Stimulated activated CD4-positive, alpha-beta T cell treated with anti-CD3 and anti-CD28 coated beads, Interleukin-2, amount 100 ng/mL, for 48 hours (primary cell): ENCODE results near the gene ANO2.

Source experiments
- DNase-seq, 2 donors: peaks; one replicate each; pipeline ENCODE4 v3.0.0-alpha.2; 2020

ANO2 gene

DNA sequence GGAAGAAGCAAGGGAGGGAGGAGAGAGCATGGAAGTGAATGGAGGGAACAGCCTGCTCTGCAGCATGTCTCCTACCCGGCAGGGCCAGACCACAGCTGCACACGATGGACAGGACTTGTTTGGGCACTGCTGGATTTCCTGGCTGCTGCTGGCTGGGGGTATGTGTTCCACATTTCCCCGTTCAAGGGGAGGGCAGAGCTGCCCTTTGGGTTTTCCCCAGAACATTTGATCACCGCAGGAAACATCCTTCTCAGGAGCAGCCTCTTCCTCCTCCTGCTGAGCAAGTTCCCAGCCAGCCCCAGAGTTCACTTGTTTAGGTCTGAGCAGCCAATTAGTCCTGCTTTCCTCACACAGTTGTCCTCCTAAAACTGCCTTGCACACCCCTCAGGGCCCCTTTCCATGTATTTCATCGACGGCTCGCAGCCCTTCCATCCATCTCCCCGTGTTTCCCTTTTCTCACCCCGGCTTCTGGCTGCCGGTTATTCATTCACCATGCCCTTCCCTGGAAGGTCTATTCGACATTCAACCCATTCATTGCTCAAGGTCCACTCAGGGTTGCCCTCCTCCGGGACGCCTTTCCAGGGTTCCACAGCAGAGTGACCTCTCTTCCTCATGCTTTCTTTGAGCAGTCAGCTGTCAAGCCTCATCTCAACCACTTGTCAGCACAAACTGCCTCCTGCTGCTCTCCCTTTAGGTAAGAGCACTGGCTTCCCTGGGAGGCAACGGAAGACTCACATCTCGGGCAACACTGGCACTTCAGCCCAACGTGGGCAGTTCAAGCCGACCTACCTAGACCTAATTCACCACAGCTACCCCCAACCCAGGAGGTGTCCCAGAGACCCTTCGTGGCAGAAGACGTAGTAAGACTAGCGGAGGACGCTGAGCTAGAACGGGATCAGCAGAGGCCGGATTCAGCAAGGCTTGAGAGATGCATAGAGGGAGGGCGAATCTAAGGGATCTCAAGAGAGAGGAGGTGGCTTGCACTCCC lies 20.1 kb upstream of the ANO2 start:
- no peak for DNase-seq

DNA sequence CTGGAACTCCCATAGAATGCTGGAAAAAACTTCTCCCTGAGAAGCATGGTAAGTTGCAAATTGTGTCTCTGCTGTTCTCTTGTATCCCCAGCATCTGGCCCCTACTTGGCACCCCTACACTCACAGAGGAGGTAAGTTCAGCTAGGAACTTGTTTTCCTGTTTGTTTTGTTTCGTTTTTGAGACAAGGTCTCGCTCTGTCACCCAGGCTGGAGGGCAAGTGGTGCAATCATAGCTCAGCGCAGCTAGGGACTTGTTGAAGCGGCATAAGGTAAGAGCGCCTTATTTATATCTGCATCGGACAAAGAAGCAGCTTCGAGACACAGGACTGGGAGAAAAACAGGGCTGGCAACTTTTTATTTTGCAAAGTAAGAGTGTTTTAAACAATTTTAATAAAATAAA lies 18.5 kb upstream of the ANO2 start:
- DNase-seq, result no peak

DNA sequence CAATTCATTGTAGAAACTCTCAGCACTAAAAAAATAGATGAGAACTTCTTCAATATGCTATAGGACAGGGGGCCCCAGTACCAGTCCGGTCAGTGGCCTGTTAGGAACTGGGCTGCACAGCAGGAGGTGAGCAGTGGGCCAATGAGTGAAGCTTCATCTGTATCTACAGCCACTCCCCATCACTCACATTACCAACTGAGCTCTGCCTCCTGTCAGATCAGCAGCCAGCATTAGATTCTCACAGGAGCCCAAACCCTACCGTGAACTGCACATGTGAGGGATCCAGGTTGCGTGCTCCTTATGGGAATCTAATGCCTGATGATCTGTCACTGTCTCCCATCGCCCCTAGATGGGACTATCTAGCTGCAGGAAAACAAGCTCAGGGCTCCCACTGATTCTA lies 15.7 kb upstream of the ANO2 start:
- no peak for DNase-seq

DNA sequence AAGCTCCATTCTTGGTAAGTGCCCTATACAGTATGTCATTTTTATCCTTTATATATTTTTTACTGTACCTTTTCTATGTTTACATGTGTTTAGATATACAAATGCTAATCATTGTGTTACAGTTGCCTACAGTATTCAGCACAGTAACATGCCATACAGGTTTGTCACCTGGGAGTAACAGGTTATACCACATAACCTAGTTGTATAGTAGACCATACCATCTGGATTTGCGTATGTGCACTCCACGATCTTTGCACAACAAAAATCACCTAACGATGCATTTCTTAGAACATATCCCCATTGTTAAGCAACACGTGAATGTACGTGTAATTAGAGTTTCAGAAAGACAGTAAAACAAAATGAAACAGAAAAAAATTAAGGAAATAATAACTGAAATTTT lies 11.9 kb upstream of the ANO2 start:
- DNase-seq, result no peak

DNA sequence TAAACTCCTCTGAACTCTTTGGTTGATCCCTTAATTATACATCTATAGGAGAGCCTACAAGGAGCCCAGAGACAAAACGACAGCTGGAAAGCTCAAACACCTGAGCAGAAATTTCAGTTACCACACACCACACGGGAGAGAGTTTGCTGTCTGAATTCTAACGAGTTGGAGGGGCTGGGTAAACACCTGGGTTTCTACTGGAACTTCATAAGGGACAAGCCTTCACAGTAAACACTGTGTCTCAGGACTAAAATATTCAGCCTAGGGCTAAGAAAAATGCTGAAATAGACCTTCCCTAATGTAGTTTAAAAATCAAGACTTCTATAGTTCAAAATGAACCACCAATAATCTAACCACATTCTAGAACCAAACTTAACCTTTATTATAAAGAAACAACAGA lies 9.6 kb upstream of the ANO2 start:
- no peak for DNase-seq

DNA sequence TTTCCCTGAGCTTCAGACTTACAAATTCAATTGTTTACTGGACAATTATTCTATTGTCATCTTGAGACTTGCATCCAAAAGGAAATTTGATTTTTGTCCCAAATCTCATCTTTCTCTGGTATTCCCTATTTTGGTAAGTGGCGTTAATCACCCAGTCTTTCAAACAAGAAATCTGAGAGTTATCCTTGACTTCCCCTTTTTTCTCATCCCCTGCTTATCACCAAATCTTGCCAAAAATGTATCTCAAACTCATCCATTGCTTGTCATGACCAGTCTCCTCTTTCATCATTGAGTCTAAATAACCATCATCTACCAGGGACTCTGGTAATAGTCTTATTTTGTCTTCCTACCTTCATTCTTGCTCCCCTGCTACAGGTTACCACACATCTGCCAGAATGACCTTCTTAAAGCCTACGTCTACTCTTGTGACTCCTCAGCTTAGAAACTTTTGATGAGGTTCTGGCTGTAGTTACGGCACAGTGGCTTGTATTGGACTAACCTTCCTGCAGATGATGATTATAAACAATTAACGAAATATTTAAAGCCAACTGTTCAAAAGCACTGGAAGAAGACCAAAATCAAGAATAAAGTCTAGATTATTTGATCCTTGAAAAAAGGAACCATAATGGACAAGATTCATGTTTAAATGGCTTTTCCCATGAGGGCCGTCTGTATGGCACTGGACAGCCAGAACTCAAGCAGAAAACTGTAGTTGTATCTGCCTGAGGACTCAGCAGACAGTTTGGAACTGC lies 9.0 kb upstream of the ANO2 start:
- no peak for DNase-seq

DNA sequence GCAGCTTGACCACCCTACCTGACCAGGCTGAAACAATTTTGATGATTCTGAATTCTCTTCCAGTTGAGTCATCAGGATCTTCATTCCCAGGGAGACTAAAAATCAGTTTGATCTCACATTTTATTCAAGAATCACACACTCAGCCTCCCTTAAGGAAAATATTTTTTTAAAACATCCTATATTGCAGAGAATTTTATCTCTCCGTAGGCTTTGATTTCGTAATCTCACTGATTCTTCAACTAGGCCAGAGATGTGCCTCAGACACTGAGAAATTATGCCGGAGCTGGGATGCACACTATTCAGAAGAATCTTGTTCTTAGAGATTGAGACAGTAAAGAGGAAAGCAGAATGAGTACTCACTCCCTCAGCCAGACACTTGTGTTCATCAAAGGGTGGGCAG lies 7.0 kb upstream of the ANO2 start:
- no peak for DNase-seq

DNA sequence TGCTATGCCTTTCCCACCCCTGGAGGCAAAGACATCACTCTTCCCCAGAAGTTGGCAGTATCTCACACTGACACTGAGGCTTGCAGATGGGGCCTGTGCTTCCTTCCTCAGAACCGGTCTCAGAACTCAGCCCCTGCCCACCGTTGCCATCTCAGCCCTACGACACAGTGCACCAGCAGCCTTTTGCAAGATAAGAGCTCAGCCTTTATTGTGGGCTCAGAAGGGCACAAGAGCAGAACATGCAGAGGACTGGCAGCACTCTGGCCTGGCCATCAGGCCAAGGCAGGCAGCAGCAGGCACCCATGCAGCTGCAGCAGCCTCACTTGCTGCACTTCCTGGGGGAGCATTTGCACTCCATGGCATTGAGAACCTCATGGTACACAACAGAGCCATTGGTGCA lies 3.6 kb upstream of the ANO2 start:
- no peak for DNase-seq

DNA sequence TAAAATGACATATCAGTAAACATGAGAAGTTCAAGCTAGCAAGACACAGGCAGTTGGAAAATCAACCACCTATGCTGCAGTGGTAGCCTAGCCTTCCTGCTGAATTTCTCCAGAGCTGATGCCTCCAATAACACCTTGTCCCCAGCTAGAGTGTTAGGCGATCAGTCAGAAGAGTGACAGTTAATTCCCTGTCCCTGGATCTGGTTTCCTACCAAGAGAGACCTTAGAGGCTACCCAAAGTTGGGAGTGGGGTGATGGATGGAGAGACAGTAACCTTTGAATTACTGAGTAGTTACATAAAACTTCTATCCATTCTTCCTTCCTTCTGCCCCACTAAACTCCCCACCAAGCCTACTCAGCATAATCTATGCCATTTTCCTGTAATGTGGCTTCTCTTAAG lies 1.9 kb upstream of the ANO2 start:
- DNase-seq, result no peak

DNA sequence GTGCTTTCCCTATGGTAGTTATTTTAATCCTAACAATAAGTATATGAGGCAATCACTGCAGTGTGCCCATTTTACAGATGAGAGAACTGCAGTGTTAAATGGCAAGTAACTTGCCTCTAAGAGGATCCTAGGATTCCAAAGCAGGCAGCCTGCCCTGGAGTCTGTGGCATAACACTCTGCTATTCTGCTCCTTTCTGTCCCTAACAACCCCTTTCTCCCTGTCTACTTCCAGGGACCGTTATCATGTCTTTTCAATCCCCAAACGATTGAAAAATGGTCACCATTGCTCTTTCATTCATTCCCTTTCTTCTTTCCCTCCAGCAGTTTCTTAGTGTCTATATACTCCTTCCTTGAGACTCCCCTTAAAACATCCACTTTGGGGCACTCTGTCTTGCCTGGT lies 1.3 kb upstream of the ANO2 start:
- no peak for DNase-seq

DNA sequence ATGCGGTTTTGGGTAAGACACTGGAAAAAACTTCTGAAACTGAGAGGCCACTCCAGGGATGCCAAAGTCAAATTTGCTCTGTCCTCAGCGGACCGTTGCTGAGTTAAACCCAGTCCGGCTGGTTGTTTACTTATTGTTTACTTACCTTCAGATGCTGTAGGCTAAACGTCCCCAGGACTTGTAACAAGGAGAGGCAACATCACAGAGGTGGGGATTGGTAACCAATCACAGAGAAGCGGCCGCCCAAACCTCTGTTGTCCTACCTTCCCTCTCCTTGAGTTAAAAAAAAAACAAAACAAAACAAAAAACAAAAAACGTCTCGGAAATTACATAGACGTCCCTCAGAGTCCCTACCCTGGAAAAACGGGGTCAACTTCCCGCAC lies 380 bp downstream of the ANO2 start:
- DNase-seq, result no peak

DNA sequence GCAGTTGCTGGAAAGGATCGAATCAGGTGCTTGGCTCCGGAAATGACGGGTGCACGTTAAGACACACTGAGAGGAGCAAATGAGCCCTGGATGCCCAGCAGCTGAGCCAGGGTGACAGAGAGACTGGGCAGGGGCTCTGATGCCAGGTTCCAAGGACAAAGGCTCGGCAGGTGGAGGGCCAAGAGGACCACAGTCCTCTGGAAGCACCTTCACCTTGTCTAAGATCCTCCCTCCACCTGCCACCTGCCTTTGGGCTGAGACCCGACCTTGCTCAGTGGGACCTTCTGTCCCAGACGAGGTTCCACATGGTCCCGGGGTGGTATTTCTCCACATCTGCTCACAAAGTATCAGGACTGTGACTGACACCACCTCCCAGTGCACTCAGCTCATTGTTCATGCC lies 1.0 kb downstream of the ANO2 start:
- no peak for DNase-seq

DNA sequence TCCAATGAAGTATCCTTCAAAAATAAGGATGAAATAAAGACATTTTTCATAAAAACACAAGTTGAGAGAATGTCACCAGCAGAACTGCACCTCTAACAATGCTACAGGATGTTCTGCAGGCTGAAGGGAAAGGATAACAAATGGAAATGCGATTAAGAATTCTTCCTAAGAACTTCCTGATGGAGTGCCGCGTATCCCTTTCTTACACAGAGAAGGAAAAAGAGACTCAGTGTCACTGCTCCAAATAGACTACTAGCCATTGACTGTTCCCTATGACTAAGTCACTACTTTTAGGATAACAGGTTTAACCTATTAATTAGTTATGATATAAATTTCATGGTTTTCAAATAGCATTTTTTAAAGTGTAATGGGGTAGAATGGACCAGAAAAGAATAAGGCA lies 3.2 kb downstream of the ANO2 start:
- no peak for DNase-seq

DNA sequence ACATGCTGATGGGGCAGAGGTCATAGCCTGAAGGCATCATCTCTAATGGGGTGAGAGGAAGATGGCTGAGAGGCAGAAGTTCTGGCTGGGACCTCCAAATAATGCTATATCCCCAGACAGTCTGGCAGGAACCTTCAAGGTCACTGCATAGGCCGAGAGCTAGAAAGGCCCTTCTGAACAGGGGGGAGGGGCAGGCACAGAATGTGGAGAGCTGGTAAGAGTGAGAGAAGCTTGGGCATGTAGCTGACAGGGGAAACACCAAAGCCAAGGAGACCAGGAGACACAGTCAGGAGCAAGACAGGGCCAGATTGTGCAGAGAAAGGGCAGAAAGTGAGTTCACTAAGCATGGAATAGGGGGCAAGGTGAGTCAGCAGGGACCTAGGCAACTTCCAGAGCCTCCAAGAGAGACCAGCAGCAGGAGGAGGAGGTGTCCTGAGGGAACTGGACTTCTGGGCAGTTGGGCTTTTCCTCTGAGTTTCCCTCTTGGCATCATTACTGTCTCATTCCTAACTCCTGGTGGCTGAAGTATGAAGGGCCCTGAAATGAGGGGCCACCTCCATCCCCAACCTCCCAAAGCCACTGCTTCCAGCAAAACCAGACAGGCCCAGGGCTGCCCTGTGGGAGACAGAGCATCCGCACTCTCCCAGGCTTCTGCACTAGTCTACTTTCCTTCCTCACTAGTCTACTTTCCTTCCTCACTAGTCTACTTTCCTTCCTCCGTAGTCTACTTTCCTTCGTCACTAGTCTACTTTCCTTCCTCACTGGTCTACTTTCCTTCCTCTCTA lies 17.1 kb downstream of the ANO2 start:
- DNase-seq, result no peak

DNA sequence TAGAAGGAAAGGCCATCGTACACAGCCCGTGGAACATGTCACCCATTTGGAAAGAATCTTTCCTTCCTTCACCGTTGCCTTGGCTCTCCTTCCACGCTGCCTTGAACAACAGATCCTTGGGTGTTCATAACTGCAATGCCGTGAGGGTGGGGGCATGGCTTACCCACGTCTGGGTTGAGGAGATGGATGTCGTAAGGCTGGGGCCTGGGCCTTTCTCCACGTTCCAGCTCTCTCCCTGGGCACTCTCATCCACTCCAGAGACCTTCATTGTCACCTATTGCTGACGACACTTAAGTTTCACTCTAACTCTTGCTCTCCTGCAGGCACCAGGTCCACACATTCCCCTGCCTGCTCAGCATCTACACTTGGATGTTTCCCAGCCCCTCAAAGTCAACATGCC lies 19.4 kb downstream of the ANO2 start:
- no peak for DNase-seq

DNA sequence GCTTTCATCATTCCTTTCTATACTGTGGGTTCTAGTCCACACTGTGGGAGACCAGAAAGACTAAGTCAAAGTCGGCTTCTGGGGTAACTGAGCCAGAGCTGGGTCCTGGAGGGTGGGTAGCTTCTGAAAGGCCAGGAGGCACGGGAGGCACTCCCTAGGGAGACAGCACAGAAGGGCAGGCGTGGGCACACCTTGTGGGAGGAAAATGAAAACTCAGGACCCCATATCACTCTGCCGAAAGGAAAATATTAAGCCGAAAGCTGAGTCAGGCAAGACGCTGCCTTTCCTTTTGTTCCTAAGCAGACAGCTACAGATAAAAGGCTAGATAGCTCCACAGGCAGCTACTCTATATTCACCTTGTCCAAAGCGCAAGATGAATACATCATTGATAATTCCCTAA lies 20.7 kb downstream of the ANO2 start:
- DNase-seq, result no peak

DNA sequence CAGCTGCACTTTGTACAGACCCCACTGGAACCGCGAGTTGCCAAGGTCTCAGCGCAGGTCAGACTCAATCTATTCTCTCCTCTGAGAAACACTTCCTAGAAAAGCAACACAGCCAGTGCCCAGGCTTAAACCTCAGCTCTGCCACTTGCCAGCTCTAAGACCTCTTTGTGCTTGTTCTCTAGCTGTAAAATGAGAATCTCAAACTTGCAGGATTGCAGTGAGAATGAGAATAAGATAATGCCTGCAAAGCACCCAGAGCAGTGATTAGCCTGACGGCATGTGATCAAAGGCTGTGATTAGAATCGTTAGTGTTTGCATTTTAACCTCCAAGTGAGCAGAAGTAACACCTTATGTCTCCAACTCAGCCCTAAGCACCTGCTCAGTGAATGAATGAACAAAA lies 21.3 kb downstream of the ANO2 start:
- DNase-seq, result no peak

DNA sequence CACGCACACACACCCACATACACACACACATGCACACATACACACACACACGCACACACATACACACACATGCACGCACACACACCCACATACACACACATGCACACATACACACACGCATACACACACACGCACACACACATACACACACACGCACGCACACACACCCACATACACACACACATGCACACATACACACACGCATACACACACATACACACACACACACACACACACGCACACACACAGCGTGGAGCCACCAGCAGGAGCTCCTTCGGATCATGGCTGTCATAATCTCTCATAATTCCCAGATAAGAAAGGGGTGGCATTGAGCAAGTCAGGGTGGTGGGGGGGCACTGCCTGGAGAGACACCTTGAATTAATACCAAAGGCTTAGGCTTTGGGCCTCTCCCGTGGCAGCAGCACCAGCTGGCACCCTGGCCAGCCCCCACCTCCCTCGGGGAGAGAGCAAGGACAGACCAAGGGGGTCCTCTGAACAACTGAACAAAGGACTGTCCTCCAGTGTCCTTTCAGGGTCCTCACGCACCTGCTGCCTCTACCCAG lies 21.9 kb downstream of the ANO2 start:
- DNase-seq, result no peak

DNA sequence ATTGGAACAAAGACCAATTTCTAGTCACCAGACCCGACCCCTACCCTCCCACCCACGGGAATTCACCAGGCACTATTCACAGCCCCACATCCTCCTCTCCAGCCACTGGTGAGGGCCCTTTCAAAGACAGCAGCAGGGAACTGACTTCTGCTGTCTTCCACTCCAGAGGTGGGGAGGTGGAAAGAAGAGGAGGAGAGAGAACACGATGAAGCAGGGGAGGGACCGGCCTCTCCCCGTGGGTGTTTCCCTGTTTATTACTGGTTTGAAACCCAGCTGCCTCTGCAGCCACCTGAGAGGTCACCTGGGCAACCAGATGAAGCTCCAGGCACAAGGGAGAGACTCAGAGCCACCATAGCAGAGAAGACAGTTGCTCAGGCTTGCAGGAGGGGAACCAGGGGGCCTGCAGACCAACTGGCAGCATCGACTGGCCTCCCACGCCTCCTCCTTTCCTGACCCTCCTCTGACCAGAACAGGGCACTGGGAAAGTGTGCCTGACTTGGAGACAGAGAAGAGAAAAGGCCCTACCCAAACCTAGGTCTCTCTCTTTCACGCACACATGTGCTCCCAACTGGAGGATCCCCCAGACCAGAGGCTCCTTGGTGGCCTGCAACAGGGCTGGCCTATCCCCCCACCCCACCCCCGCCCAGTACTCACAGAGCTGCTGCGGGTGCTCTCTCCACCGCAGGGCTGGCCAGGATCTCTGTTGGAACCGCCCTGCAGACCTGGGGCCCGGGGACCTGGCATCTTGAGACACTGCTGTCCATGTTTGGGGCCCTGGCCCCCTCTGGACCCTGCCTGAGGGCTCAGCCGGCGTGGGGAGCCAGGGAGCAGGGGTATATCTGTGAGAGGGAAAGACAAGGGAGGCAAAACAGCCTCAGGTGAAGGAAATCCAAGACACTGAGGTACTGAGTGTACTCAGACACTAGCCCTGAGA lies 22.8 kb downstream of the ANO2 start:
- no peak for DNase-seq

DNA sequence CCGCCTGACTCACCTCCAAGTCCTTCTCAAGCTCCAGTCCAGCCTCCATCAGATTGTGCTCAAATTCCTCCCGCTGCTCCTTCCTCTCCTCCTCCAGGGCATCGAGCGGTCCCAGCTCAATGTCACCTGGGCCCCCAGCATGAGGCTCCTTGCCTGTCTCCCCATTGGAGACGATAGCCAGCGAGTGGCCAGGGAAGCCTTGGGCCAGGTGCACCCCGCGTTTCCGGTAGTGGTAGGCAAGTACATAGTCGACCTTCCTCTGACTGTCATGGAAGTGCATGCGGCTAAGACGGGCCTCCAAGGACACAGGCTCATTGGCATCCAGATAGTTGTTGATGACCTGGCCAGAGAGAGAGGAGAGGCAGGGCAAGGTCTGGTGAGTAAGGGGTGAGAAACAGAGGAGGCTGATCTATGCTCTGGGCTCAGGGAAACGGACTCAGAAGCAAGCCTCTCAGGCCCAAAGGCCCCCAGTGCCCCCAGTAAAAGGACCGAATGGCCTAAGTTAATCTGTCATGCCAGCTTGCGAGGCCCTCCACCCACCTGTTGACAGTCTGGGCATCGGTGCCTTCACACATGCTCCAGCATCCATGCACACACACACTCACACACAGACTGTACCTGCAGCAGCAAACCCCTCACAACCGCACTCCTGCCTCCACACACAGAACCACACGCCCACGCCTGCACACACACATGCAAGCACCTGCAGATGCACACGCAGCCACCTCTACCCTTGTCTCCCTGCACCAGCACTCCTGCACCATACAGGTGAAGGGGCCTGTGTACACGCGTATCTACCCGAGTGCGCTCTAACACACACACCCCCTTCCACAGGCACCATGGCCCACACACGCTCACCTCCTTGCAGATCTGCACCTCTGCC lies 23.8 kb downstream of the ANO2 start:
- no peak for DNase-seq

DNA sequence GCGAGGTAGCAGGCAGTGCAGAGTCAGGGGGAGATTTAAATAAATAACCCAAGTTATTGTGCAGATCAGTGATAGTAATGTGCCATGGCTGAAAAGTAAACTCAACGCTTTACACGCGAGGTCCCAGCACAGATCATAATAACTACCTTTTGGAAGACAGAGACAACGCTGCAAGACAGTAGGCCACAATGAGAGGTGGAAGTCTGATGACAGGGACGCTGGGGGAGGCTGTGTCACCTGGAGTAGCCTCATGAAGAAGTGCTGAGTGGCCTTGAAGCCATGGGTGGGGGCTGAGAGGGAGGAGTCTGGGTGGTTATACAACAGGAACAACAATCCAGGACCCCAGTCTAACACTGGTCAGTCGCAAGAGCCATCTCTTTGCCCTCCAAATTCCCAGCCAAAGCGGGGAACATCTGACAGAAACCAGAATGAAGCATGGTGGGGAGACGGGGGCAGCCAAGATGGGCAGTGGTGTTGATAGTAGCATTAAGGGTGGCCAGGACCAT lies 28.2 kb downstream of the ANO2 start:
- DNase-seq, result no peak
